Glomerular endothelial cell (primary cell): ENCODE data around the gene CTLA4. TPM values are rescaled to one million over a fixed set of nuclear protein-coding genes. Genes with fewer than 3 reads are reported as not detected.

Experiments used
- DNase-seq: peaks from one replicate; pipeline ENCODE4 v3.0.0-alpha.2; 2011; ENCODE audit warnings: low read depth, low spot score; ENCODE audit errors: extremely low read depth
- total RNA-seq: library from RNA; depleted of rRNA; stranded (reverse); fragments of >200 nt; gene quantifications from 2 replicates; pipeline ENCODE4 v1.2.3, GENCODE V29; 2015

Gene CTLA4
- total RNA-seq = not detected in 2 replicates

DNA sequence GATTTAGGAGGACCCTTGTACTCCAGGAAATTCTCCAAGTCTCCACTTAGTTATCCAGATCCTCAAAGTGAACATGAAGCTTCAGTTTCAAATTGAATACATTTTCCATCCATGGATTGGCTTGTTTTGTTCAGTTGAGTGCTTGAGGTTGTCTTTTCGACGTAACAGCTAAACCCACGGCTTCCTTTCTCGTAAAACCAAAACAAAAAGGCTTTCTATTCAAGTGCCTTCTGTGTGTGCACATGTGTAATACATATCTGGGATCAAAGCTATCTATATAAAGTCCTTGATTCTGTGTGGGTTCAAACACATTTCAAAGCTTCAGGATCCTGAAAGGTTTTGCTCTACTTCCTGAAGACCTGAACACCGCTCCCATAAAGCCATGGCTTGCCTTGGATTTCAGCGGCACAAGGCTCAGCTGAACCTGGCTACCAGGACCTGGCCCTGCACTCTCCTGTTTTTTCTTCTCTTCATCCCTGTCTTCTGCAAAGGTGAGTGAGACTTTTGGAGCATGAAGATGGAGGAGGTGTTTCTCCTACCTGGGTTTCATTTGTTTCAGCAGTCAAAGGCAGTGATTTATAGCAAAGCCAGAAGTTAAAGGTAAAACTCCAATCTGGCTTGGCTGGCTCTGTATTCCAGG is at the start of gene CTLA4:
CTLA4 (plus strand) TSS at position 211 of the 640 bp plus-strand sequence; CDS start at position 383, 172 bp downstream.
- no peak for DNase-seq

GRCh38 chr2:203818656-203819055 is 48.9 kb upstream of the CTLA4 start:
- no peak for DNase-seq

DNA sequence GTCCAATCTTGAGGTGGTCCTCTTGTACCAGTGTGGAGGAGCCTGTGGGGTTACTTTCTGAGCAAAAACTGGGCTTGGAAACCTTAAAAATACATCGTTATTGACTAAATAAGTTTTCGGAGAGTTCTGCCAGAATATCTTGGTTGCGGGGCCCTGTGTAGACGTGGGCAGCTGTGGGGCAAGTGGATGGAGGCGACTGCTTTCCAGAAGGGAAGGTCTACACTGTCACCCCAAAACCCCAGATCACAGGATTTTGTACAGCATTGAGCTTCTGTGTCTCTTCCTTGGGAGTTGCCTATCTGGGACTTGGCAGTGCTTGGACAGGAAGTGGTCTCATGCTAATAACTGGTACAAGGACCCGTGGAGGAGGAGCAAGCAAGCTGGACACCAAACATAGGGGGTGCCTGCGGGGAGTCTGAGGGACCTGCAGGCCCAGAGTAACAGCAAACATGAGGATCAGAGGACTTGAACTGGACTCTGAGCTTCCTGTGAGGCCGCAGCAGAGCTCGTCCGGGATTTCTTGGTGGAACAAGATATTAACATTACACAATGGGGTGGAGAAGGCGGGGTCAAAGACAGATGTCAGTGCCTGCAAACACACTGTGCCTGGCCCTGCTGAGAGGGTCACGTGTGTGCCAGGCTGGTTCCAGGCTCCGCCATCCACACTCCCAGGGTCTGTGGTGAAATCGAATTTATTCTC is 48.0 kb upstream of the CTLA4 start:
- DNase-seq = no peak

DNA sequence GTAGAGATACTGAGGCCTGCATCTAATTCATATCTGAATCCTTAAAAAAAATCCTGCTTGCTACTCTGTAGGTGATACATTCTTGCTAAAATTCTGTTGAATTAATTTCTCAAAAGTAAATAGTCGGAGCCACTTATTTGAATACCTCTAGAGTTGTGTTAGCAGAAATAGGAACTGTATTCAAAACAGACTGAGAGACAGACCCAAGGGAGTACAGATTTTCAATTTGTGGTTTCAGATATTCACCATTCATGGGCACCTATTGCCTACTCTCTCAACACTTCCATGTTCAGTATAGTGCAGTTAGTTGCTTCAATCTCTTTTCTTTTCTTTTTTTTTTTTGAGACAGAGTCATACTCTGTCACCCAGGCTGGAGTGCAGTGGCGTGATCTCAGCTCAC is 46.6 kb upstream of the CTLA4 start:
- DNase-seq = no peak

DNA sequence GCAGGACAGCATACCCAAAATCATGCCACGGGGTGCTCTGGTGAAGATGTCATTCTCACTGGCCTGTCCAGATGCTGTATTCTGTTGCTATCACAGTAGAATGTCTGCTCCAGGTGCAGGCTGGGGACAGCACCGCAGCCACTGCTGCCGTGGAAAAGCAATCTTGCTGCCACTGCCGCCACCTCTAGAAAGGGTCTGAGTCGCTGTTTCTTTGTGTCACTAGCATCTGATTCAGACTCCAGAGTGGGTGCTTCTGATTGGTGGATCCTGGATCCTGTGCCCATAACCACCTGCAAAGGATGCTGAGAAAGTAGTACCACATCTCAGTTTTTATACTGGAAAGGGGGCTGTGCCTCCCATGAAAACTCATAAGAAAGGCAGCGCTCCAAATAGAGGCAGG is 45.3 kb upstream of the CTLA4 start:
- no peak for DNase-seq

DNA sequence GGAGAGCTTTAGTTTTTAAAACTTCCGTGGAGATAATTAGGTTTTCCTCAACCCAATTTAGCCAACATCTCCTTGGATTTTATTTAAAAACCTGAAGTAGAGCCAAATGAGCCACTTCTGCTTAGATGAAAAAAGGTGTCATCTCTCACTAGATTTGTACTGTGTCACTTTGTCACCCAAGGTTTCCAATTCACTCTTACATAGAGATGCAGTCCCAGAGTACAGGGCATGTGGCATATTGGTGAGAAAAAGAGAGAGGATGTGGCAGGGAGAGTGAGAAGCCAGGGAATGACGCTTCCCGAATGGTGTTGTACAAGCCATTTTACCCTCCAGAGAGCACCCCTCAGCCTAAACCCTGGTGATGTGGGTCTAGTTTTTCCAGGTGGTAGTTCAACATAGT is 44.4 kb upstream of the CTLA4 start:
- DNase-seq = no peak

GRCh38 chr2:203824057-203824456 is 43.5 kb upstream of the CTLA4 start:
- no peak for DNase-seq

- no peak for DNase-seq
Observed at GRCh38 chr2:203824603-203825002, 43.0 kb upstream of the CTLA4 start.

GRCh38 chr2:203826704-203827103 is 40.9 kb upstream of the CTLA4 start:
- DNase-seq = no peak

DNA sequence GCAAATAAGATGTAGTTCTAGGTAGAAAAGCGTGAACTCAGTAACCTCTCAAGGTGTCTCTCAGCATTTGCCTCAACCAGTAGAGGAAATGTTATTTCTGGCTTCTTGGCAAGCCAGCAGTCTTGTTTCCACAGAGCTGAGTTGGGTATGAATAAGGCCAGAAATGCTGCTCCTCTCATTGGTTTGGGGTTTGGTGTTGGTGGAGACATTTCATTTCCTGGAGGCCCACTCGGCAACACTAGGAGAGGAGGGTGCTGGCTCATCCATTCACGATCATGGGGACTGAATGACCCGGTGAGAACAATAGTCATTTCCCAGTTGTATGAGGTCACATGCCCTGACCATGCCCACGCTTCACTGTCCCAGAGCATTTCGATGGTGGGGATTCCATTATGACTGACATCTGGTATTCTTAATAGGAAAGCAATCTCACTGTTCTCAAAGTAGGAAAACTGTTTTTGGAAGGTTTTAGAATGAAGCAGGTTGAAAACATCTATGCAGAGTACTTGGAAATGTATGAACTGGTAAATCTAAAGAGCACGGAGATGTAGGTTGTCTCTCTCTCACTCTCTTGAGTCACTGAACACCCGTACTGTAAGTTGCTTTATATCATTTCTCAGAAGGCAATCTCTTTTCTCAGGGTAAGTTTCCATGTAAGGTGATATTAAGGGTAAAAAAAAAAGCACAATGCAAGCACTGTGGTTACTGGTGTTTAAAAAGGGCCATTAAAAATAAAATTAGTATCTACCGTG is 37.1 kb upstream of the CTLA4 start:
- no peak for DNase-seq

DNA sequence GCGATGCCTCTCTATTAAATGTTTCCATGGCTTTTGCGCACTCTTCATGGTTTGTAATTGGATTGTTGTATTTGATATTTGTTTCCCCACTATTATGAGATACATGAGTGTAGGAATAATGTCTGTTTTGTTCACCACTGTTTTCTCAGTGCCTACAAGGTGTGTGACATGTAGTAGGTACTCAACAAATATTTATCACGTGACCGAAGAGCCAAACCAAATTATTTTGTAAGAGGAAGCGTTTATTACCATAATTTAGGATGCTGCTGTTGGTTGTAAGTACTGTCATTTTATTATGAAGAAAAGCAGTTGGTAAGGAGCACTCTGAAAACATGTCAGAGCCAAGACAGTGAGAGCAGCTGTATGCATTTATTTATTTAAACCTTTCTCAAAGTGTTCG is 32.2 kb upstream of the CTLA4 start:
- no peak for DNase-seq

- no peak for DNase-seq
Observed at GRCh38 chr2:203835892-203836800, 31.4 kb upstream of the CTLA4 start.

- DNase-seq = no peak
Observed at GRCh38 chr2:203840655-203841205, 26.8 kb upstream of the CTLA4 start.

DNA sequence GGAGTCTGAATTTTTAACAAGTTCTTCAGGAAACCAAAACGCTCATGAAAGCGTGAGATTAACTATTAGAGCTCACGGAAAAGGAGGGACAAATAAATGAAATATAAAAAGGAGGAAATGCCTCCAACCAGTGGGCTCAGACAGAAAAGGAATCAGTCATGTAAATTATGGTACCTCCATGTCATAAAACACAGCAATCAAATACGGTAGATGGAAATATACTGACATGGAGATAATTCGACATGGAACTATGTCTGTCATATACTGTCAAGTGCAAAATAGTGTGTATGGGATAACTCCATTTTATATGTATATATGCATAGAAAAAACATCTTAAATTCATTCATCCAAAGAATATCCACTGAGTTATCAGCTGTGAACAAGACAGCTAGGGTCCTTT is 25.9 kb upstream of the CTLA4 start:
- DNase-seq = no peak

- no peak for DNase-seq
Observed at GRCh38 chr2:203842373-203842772, 25.2 kb upstream of the CTLA4 start.

GRCh38 chr2:203846490-203847105 is 21.0 kb upstream of the CTLA4 start:
- DNase-seq = no peak

DNA sequence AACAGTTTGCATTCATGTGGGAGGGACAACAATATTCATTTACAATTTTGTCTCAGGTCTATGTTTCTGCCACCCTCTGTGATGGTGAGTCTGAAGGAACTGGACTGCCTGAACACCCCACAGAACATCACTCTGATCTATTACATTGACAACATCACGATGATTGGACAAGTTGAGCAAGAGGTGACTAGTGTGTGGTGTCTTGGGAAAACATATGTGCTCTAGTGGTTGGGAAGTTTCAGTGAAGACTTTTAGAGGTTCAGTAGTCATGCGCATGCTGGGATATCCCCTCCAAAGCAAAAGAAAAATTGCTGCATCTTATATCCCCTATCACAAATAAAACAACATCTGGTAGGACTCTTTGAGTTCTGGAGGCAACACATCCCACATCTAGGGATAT is 18.6 kb upstream of the CTLA4 start:
- DNase-seq = no peak

DNA sequence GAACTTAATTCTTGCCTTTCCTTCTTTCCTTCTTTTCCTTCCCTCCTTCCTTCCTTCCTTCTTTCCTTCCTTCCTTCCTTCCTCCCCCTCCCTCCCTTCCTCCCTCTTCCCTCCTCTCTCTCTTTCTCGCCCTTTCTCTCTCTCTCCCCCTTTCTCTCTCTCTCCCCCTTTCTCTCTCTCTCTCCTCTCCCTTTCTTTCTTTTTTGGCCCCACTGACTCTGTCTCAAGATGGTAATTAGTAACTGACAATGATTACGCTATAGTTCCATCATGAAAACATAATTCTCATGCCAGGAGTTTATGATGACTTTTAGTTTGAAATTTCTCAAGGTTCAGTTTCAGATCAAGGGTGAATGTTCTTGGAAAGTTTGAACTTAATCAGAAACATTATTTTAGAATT is 14.8 kb upstream of the CTLA4 start:
- no peak for DNase-seq

DNA sequence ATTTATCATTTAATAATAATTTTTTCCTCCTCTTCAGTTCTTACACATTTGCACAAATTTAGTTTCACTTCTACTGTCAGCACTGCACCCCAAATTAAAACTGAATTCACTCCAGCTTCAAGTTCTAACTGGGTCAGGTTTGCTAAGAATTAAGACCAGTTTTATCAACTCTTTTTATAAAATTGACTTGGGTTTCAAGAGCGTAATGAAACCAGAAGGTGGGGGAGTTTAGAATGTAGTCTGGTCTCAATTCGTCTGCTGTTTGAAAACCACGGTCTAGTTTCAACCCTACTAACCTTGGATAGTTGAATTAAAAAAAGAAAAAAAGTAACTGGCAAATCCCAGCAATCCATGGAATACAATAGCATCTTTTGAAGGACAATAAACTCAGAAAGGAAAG is 14.3 kb upstream of the CTLA4 start:
- no peak for DNase-seq

- no peak for DNase-seq
Observed at GRCh38 chr2:203853722-203854121, 13.8 kb upstream of the CTLA4 start.
